WTC11 (cell line): ENCODE measurements around the gene RPL26. TPM values are rescaled to one million over a fixed set of nuclear protein-coding genes. Genes with fewer than 3 reads are reported as not detected.
A peak's percentile ranks its signal among the peaks of the same experiment; 100 is the strongest.

ENCODE experiments used
- CREM ChIP-seq: sonication (generic); formaldehyde crosslinking; IDR thresholded peaks from 2 replicates; pipeline ENCODE4 v1.8.1; 2022; ENCODE audit warnings: mild to moderate bottlenecking, missing genetic modification reagents, moderate library complexity
- GRHL2 ChIP-seq: fragments of 250-450 bp; sonication (Bioruptor Pico); IDR thresholded peaks from 2 replicates; pipeline ENCODE4 v1.8.0; 2022; ENCODE audit warnings: mild to moderate bottlenecking, moderate library complexity; ENCODE audit not compliant: insufficient replicate concordance, severe bottlenecking
- KAT7 ChIP-seq: sonication (generic); formaldehyde crosslinking; IDR thresholded peaks from 2 replicates; pipeline ENCODE4 v1.8.1; 2023; ENCODE audit warnings: missing genetic modification reagents, mild to moderate bottlenecking, borderline replicate concordance
- NR1H2 ChIP-seq: sonication (generic); formaldehyde crosslinking; IDR thresholded peaks from 2 replicates; pipeline ENCODE4 v1.9.0; 2021; ENCODE audit warnings: mild to moderate bottlenecking, moderate library complexity, missing genetic modification reagents
- NR3C1 ChIP-seq: sonication (generic); formaldehyde crosslinking; conservative IDR thresholded peaks from 2 replicates; pipeline ENCODE4 v1.8.1; 2023; ENCODE audit warnings: low read depth, mild to moderate bottlenecking, missing genetic modification reagents
- OVOL2 ChIP-seq: fragments of 250-450 bp; sonication (Bioruptor Pico); IDR thresholded peaks from 2 replicates; pipeline ENCODE4 v1.9.0; 2021; ENCODE audit warnings: mild to moderate bottlenecking, borderline replicate concordance
- RELA ChIP-seq: sonication (generic); formaldehyde crosslinking; IDR thresholded peaks from 2 replicates; pipeline ENCODE4 v1.8.1; 2022; ENCODE audit warnings: missing genetic modification reagents, mild to moderate bottlenecking, borderline replicate concordance
- RORB ChIP-seq: fragments of 250-450 bp; sonication (Bioruptor Pico); IDR thresholded peaks from 2 replicates; pipeline ENCODE4 v1.9.0; 2021; ENCODE audit warnings: mild to moderate bottlenecking
- SMAD4 ChIP-seq: sonication (generic); formaldehyde crosslinking; IDR thresholded peaks from 2 replicates; pipeline ENCODE4 v1.8.0; 2022; ENCODE audit warnings: mild to moderate bottlenecking, missing genetic modification reagents
- TCF7 ChIP-seq: sonication (generic); formaldehyde crosslinking; IDR thresholded peaks from 2 replicates; pipeline ENCODE4 v1.8.0; 2022; ENCODE audit warnings: mild to moderate bottlenecking, low read depth, missing genetic modification reagents, moderate library complexity
- TP53 ChIP-seq: sonication (generic); formaldehyde crosslinking; IDR thresholded peaks from 2 replicates; pipeline ENCODE4 v1.8.1; 2023; ENCODE audit warnings: mild to moderate bottlenecking, missing genetic modification reagents
- ZNF219 ChIP-seq: sonication (generic); formaldehyde crosslinking; IDR thresholded peaks from 2 replicates; pipeline ENCODE4 v1.8.0; 2023; ENCODE audit warnings: missing genetic modification reagents, mild to moderate bottlenecking, borderline replicate concordance
- ZNF232 ChIP-seq: sonication (generic); formaldehyde crosslinking; IDR thresholded peaks from 2 replicates; pipeline ENCODE4 v1.8.0; 2022; ENCODE audit warnings: mild to moderate bottlenecking, missing genetic modification reagents
- ZNF317 ChIP-seq: sonication (generic); formaldehyde crosslinking; IDR thresholded peaks from 2 replicates; pipeline ENCODE4 v1.8.1; 2023; ENCODE audit warnings: low read depth, mild to moderate bottlenecking, moderate library complexity, missing genetic modification reagents, borderline replicate concordance
- ZNF396 ChIP-seq: fragments of 250-450 bp; sonication (Bioruptor Pico); IDR thresholded peaks from 2 replicates; pipeline ENCODE4 v1.8.0; 2021; ENCODE audit warnings: mild to moderate bottlenecking, moderate library complexity, borderline replicate concordance
- ZNF416 ChIP-seq: fragments of 250-450 bp; sonication (Bioruptor Pico); IDR thresholded peaks from 2 replicates; pipeline ENCODE4 v1.9.0; 2021; ENCODE audit warnings: mild to moderate bottlenecking, inconsistent platforms
- ZNF423 ChIP-seq: fragments of 250-450 bp; sonication (Bioruptor Pico); IDR thresholded peaks from 2 replicates; pipeline ENCODE4 v2.1.2; 2022; ENCODE audit warnings: mild to moderate bottlenecking, moderate library complexity
- total RNA-seq: library from RNA; stranded (reverse); gene quantifications from 3 replicates; pipeline ENCODE4 v1.2.3, GENCODE V29; 2021
- TF ChIP-seq, protein P1 (sequence below): sonication (generic); formaldehyde crosslinking; IDR thresholded peaks from 2 replicates; pipeline ENCODE4 v1.8.1; 2022; ENCODE audit warnings: missing genetic modification reagents, borderline replicate concordance
- TF ChIP-seq, protein P2 (sequence below): sonication (generic); formaldehyde crosslinking; IDR thresholded peaks from 2 replicates; pipeline ENCODE4 v1.8.0; 2022; ENCODE audit warnings: mild to moderate bottlenecking, missing genetic modification reagents
- TF ChIP-seq, protein P3 (sequence below): sonication (generic); formaldehyde crosslinking; IDR thresholded peaks from 2 replicates; pipeline ENCODE4 v1.8.1; 2022; ENCODE audit warnings: low read depth, mild to moderate bottlenecking, moderate library complexity, missing genetic modification reagents, borderline replicate concordance
- TF ChIP-seq, protein P4 (sequence below): sonication (generic); formaldehyde crosslinking; IDR thresholded peaks from 2 replicates; pipeline ENCODE4 v1.8.0; 2022; ENCODE audit warnings: mild to moderate bottlenecking, missing genetic modification reagents
- TF ChIP-seq, protein P5 (sequence below): sonication (generic); formaldehyde crosslinking; IDR thresholded peaks from 2 replicates; pipeline ENCODE4 v1.8.1; 2023; ENCODE audit warnings: mild to moderate bottlenecking, missing genetic modification reagents, moderate library complexity
- TF ChIP-seq, protein P6 (sequence below): sonication (generic); formaldehyde crosslinking; IDR thresholded peaks from 2 replicates; pipeline ENCODE4 v1.8.0; 2022; ENCODE audit warnings: mild to moderate bottlenecking, missing genetic modification reagents
- TF ChIP-seq, protein P7 (sequence below): fragments of 250-450 bp; sonication (Bioruptor Pico); IDR thresholded peaks from 2 replicates; pipeline ENCODE4 v1.9.0; 2021; ENCODE audit warnings: mild to moderate bottlenecking

The RPL26 gene
- total RNA-seq, 1 experiment from 2014 or later: 1,825 TPM

DNA sequence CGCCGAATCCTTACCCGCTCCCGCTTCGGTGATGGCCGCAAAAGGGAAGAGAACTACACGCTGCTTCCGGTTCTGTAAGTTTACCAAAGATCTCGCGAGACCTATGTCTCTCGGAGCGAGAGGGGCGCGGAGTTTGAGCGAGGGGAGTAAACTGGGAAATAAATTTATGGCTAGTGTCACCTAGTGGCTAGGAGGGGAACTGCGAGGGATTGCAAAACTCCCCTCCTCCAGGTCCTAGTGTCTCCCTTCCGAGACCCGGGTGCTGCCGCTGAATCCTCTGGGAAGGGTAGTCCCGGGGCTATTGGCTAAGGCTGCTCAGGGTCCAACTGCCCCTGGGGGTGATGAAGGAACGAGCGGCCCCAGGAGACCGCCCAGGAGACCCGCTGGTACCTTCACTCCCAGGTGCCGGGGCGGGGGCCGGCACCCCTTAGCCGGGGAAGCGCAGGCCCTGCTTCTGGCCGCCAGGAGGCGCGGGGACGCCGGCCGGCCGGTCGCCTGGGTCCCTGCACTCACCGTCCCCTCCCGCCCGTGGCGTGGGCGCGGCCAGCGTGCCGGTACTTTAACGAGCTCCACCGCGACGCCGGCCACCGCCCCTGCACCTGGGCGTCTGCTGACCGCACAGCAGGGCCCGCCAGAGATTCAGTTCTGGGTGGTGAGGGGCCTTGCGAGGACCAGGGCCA, at the start of gene RPL26 (continued):
- TF ChIP-seq, protein P1, sequence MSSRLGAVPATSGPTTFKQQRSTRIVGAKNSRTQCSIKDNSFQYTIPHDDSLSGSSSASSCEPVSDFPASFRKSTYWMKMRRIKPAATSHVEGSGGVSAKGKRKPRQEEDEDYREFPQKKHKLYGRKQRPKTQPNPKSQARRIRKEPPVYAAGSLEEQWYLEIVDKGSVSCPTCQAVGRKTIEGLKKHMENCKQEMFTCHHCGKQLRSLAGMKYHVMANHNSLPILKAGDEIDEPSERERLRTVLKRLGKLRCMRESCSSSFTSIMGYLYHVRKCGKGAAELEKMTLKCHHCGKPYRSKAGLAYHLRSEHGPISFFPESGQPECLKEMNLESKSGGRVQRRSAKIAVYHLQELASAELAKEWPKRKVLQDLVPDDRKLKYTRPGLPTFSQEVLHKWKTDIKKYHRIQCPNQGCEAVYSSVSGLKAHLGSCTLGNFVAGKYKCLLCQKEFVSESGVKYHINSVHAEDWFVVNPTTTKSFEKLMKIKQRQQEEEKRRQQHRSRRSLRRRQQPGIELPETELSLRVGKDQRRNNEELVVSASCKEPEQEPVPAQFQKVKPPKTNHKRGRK (CRISPR knock-in tag): no peak
- TF ChIP-seq NR1H2 (no peak), ZNF396 (CRISPR knock-in tag) (no peak), ZNF317 (peak; percentile 27; the same call in 1 of the 2 replicates), CREM (CRISPR knock-in tag) (no peak), ZNF423 (peak; percentile 88), TCF7 (no peak), ZNF416 (CRISPR knock-in tag) (no peak), SMAD4 (CRISPR knock-in tag) (0 out of 2 replicates have a peak, but pooled peaks have one; percentile 44), GRHL2 (CRISPR knock-in tag) (no peak), RORB (no peak), ZNF219 (CRISPR knock-in tag) (peak; percentile 36; the same call in 1 of the 2 replicates), NR3C1 (no peak), RELA (CRISPR knock-in tag) (no peak), ZNF232 (no peak; the same call in 1 of the 2 replicates), KAT7 (CRISPR knock-in tag) (no peak), TP53 (CRISPR knock-in tag) (peak; percentile 1; the same call in 1 of the 2 replicates), OVOL2 (CRISPR knock-in tag) (no peak)
- TF ChIP-seq, protein P2, sequence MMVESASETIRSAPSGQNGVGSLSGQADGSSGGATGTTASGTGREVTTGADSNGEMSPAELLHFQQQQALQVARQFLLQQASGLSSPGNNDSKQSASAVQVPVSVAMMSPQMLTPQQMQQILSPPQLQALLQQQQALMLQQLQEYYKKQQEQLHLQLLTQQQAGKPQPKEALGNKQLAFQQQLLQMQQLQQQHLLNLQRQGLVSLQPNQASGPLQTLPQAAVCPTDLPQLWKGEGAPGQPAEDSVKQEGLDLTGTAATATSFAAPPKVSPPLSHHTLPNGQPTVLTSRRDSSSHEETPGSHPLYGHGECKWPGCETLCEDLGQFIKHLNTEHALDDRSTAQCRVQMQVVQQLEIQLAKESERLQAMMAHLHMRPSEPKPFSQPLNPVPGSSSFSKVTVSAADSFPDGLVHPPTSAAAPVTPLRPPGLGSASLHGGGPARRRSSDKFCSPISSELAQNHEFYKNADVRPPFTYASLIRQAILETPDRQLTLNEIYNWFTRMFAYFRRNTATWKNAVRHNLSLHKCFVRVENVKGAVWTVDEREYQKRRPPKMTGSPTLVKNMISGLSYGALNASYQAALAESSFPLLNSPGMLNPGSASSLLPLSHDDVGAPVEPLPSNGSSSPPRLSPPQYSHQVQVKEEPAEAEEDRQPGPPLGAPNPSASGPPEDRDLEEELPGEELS: peak; percentile 59
- TF ChIP-seq, protein P3, sequence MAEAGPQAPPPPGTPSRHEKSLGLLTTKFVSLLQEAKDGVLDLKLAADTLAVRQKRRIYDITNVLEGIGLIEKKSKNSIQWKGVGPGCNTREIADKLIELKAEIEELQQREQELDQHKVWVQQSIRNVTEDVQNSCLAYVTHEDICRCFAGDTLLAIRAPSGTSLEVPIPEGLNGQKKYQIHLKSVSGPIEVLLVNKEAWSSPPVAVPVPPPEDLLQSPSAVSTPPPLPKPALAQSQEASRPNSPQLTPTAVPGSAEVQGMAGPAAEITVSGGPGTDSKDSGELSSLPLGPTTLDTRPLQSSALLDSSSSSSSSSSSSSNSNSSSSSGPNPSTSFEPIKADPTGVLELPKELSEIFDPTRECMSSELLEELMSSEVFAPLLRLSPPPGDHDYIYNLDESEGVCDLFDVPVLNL (CRISPR knock-in tag): peak; percentile 69; the same call in 1 of the 2 replicates
- TF ChIP-seq, protein P4, sequence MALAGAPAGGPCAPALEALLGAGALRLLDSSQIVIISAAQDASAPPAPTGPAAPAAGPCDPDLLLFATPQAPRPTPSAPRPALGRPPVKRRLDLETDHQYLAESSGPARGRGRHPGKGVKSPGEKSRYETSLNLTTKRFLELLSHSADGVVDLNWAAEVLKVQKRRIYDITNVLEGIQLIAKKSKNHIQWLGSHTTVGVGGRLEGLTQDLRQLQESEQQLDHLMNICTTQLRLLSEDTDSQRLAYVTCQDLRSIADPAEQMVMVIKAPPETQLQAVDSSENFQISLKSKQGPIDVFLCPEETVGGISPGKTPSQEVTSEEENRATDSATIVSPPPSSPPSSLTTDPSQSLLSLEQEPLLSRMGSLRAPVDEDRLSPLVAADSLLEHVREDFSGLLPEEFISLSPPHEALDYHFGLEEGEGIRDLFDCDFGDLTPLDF: no peak
- TF ChIP-seq, protein P5, sequence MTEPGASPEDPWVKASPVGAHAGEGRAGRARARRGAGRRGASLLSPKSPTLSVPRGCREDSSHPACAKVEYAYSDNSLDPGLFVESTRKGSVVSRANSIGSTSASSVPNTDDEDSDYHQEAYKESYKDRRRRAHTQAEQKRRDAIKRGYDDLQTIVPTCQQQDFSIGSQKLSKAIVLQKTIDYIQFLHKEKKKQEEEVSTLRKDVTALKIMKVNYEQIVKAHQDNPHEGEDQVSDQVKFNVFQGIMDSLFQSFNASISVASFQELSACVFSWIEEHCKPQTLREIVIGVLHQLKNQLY: no peak
- TF ChIP-seq, protein P6, sequence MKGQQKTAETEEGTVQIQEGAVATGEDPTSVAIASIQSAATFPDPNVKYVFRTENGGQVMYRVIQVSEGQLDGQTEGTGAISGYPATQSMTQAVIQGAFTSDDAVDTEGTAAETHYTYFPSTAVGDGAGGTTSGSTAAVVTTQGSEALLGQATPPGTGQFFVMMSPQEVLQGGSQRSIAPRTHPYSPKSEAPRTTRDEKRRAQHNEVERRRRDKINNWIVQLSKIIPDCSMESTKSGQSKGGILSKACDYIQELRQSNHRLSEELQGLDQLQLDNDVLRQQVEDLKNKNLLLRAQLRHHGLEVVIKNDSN: no peak
- TF ChIP-seq, protein P7, sequence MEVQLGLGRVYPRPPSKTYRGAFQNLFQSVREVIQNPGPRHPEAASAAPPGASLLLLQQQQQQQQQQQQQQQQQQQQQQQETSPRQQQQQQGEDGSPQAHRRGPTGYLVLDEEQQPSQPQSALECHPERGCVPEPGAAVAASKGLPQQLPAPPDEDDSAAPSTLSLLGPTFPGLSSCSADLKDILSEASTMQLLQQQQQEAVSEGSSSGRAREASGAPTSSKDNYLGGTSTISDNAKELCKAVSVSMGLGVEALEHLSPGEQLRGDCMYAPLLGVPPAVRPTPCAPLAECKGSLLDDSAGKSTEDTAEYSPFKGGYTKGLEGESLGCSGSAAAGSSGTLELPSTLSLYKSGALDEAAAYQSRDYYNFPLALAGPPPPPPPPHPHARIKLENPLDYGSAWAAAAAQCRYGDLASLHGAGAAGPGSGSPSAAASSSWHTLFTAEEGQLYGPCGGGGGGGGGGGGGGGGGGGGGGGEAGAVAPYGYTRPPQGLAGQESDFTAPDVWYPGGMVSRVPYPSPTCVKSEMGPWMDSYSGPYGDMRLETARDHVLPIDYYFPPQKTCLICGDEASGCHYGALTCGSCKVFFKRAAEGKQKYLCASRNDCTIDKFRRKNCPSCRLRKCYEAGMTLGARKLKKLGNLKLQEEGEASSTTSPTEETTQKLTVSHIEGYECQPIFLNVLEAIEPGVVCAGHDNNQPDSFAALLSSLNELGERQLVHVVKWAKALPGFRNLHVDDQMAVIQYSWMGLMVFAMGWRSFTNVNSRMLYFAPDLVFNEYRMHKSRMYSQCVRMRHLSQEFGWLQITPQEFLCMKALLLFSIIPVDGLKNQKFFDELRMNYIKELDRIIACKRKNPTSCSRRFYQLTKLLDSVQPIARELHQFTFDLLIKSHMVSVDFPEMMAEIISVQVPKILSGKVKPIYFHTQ (CRISPR knock-in tag): no peak
